ENCODE measurements around the gene TTC23.
"Not testable (repeated sequence)": the region's sequence is repeated elsewhere in the genome, so short reads cannot be mapped to it uniquely, and the experiment has no call there.

The TTC23 gene

GRCh38 chr15:99115300-99116215 lies 133.8 kb downstream of the TTC23 start:
- DNase-seq (ENCODE audit: low read depth): no peak
- no peak overlapping the region for H3K4me3 ChIP-seq (ENCODE audit: low read depth, low read length)
- TF ChIP-seq CTCF (IDR thresholded peaks at IDR 0.05; ENCODE audit: low read depth, low read length, missing control alignments): no peak

- H3K4me3 ChIP-seq (ENCODE audit: low read depth, low read length): no peak overlapping the region
- no peak for TF ChIP-seq CTCF (IDR thresholded peaks at IDR 0.05; ENCODE audit: low read depth, low read length, missing control alignments)
- no peak for DNase-seq (ENCODE audit: low read depth)
Observed at GRCh38 chr15:99114511-99115299, 134.7 kb downstream of the TTC23 start.

GRCh38 chr15:99113547-99114271 lies 135.7 kb downstream of the TTC23 start:
- no peak overlapping the region for H3K4me3 ChIP-seq (ENCODE audit: low read depth, low read length)
- no peak for DNase-seq (ENCODE audit: low read depth)
- TF ChIP-seq CTCF (IDR thresholded peaks at IDR 0.05; ENCODE audit: low read depth, low read length, missing control alignments): no peak

- not testable (repeated sequence) for DNase-seq (ENCODE audit: low read depth); H3K4me3 ChIP-seq (ENCODE audit: low read depth, low read length)
Observed at GRCh38 chr15:99111641-99112040, 137.7 kb downstream of the TTC23 start.

- DNase-seq (ENCODE audit: low read depth): no peak
- no peak for TF ChIP-seq CTCF (IDR thresholded peaks at IDR 0.05; ENCODE audit: low read depth, low read length, missing control alignments)
Observed at GRCh38 chr15:99110581-99111320, 138.6 kb downstream of the TTC23 start.

GRCh38 chr15:99110093-99110492 lies 139.3 kb downstream of the TTC23 start:
- DNase-seq (ENCODE audit: low read depth): no peak
- no peak for TF ChIP-seq CTCF (IDR thresholded peaks at IDR 0.05; ENCODE audit: low read depth, low read length, missing control alignments)
- H3K4me3 ChIP-seq (ENCODE audit: low read depth, low read length): no peak overlapping the region

More at GRCh38 chr15:99110581-99111320, 138.6 kb downstream of the TTC23 start:
- H3K4me3 ChIP-seq (ENCODE audit: low read depth, low read length): no peak overlapping the region
